Inflammatory macrophage (primary cell): ENCODE results near the gene PLD6.
"Not testable (repeated sequence)": the region's sequence is repeated elsewhere in the genome, so short reads cannot be mapped to it uniquely, and the experiment has no call there.

Experiments
- DNase-seq, 2 donors: peaks; one replicate each; pipeline ENCODE4 v3.0.0-alpha.2; 2020 to 2022

Gene PLD6

GRCh38 chr17:17173921-17174320 lies 32.2 kb downstream of the PLD6 start:
- no peak for DNase-seq

DNA sequence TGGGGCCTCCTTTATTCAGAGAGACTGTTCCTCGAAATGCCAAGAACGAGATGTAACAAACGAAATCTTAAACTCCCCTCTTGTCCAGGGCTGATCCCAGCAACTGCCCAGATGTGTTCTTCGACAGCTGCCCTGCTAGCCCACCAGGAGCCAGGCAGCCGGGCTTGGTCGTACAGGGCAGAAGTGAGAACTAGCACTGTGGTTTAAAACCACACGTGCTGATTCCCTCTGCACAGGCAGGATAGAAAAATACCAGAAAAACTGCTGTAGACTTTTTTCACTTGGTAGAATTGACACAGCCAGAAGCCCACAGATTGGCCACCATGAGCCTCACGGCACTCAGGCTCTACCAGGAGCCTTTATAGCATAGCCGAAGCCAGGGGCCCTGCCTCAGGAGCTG lies 33.1 kb downstream of the PLD6 start:
- no peak for DNase-seq

- no peak for DNase-seq
Observed at GRCh38 chr17:17172001-17172939, 33.9 kb downstream of the PLD6 start.

GRCh38 chr17:17171186-17171585 lies 34.9 kb downstream of the PLD6 start:
- no peak for DNase-seq

- DNase-seq, result no peak
Observed at GRCh38 chr17:17170346-17170985, 35.7 kb downstream of the PLD6 start.

GRCh38 chr17:17169396-17169795 lies 36.7 kb downstream of the PLD6 start:
- DNase-seq, result no peak

DNA sequence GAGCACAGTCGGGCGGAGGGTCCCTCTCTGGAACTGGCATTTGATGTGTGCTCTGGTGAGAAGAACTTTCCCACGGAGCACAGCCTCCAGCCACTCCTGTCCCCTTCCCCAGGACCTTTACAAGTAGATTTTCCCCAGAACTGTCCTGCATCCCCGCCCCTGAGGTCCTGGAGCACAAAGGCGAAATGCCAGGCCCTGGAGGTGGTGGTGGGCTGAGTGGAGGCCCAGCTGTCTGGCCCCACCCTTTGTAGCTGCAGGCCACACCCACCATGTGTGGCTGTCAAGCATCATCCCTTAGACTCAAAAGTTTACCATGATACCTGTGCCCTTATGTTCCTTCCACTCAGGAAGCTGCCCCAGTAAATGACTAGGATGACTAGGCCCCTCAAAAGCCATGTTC lies 37.7 kb downstream of the PLD6 start:
- DNase-seq, result no peak

DNA sequence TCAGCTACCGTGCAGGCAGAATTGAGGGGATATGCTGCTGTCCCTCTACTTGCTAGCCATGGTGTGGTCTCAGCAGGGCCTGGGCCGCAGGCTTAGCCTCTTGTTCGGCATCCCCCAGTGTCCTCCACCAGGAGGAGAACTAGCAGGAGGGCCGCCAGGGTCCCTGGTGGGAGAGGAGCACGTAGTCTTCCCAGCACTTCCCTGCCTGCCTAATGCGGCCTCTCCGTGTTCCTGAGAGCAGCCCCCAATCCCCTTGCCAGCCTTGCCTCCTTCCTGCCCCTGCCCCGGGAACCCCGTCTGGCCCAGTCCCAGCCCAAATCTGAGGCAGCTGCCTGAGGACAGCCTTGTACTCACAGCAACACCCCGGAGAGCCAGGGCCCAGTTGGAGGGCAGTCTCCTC lies 38.1 kb downstream of the PLD6 start:
- DNase-seq, result no peak

- DNase-seq, result no peak
Observed at GRCh38 chr17:17167356-17167755, 38.8 kb downstream of the PLD6 start.

GRCh38 chr17:17166446-17166845 lies 39.7 kb downstream of the PLD6 start:
- no peak for DNase-seq

- DNase-seq, result no peak
Observed at GRCh38 chr17:17165666-17166308, 40.3 kb downstream of the PLD6 start.

DNA sequence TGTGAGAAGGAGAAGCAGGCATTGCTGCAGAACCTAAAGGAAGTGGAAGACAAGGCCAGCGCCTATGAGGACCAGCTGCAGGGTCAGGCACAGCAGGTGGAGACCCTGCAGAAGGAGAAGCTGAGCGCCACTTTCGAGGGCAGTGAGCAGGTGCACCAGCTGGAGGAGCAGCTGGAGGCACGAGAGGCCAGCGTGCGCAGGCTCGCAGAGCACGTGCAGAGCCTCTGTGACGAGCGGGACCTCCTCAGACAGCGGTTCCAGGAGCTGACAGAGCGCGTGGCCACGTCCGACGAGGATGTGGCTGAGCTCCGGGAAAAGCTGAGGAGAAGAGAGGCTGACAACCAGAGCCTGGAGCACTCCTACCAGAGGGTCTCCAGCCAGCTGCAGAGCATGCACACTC lies 41.5 kb downstream of the PLD6 start:
- DNase-seq, result no peak

- no peak for DNase-seq
Observed at GRCh38 chr17:17164156-17164555, 42.0 kb downstream of the PLD6 start.

DNA sequence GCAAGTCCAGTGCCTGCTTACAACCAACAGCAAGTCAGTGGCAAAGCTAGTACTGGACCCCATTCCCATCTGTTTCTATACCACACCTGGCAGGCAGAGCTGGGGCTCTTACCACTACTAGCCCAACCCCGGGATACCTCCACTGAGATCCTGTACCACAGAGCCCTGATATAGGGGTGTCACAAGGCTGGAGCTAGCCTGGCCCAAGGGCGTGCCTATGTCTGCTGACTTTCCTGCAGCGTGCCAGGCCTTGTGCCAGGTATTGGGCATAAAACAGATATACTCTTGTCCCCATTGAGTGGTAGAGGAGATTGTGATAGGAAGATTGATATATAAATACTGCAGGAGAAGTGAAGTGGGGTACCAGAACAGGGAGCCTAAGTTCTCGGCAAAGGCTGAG lies 44.4 kb downstream of the PLD6 start:
- no peak for DNase-seq

DNA sequence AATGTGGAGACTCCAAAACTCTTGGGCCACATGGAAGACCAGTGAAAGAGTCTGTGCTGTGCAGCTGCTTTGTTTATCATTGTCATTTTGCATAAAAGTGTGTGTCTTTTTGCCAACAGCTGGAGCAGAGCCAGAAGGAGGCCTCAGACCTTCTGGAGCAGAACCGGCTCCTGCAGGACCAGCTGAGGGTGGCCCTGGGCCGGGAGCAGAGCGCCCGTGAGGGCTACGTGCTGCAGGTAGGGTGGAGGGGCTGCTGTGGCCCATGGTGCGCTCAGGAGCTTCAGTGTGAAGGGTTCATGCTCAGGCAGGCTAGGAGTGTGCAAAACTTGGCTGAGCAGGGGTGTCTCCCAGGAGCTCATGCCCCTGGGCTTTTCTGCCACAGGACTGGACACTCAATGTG lies 45.0 kb downstream of the PLD6 start:
- no peak for DNase-seq

DNA sequence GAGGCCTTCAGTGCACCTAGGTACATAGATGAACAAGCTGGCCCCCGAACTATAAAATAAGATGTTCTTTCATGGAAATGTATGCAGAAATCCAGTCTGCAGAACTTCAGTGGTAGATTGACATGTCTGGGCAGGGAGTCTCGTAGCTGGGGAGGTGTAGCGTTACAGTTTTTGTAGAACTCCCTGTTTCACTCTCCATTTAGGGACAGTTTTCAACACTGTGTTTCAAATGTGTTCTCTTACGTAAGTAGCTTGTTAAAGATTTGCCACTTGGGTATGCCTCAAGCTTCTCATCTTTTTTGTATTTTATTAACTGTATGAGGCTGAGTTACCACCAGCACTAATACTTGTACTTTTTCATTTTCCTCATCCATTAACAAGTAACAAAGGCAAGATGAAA lies 46.6 kb downstream of the PLD6 start:
- DNase-seq, result no peak

GRCh38 chr17:17158506-17158905 lies 47.6 kb downstream of the PLD6 start:
- DNase-seq, result not testable (repeated sequence)

- DNase-seq, result no peak
Observed at GRCh38 chr17:17157041-17157440, 49.1 kb downstream of the PLD6 start.

- DNase-seq, result no peak
Observed at GRCh38 chr17:17156511-17156910, 49.6 kb downstream of the PLD6 start.

- no peak for DNase-seq
Observed at GRCh38 chr17:17156107-17156506, 50.0 kb downstream of the PLD6 start.

GRCh38 chr17:17155568-17155967 lies 50.6 kb downstream of the PLD6 start:
- no peak for DNase-seq

DNA sequence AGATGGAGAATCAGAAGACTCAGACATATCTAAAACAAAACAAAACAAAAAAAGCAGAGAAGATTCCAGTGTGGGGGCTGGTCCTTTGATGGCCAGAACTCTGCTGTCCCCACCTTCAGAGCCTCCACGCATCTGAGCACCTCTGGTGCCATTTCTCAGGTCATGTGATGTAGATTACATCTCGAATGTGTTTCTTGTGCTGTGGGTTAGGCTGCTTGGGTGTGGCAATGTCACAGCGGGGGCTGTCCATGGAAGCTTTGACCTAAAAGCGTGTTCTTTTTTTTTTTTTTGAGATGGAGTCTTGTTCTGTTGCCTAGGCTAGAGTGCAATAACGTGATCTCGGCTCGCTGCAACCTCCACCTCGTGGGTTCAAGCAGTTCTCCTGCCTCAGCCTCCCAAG lies 51.2 kb downstream of the PLD6 start:
- no peak for DNase-seq

DNA sequence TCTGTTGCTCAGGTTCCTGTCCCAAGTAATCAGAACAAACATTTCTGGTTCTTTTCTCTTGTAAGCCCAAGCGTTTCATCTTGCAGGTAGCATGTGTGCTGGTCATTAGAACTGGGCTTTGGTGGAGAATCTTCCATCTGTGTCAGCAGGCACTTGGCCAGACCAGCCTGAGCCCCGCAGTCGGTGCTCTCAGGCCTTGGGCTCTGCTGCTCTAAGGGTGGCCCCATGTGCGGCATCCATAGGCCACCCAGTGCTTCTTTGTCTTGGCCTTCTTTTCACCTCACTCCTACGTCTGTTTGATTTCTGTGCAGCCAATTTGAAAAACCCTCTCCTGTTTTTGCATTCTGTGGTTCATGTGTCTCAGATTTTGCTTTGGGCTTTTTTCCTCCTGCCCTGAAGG lies 51.6 kb downstream of the PLD6 start:
- no peak for DNase-seq

DNA sequence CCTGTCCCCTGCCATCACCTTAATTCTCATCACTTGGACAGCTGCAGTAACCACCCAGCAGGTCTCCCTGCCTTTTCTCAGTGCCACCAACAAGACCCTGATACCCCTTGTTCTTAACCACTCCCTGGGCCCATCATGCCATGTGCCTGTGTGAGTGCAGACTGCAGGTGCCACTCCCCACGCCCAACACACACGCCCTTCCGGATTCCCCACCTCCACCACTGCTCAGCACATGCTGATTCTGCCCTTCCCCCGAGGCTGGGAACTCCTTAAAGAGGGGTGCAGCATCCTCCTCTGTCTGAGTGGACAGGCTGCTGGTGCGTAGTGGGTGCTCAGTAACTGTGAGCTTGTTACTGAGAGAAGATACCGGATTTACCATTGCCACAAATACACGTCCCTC lies 52.4 kb downstream of the PLD6 start:
- DNase-seq, result no peak
